ENCODE data around the gene GRID2. TPM values are rescaled to one million over a fixed set of nuclear protein-coding genes. Genes with fewer than 3 reads are reported as not detected.

GRID2 gene
- total and polyA plus RNA-seq, 2 experiments from 2014 or later, result 0.12 TPM; not detected in 1

DNA sequence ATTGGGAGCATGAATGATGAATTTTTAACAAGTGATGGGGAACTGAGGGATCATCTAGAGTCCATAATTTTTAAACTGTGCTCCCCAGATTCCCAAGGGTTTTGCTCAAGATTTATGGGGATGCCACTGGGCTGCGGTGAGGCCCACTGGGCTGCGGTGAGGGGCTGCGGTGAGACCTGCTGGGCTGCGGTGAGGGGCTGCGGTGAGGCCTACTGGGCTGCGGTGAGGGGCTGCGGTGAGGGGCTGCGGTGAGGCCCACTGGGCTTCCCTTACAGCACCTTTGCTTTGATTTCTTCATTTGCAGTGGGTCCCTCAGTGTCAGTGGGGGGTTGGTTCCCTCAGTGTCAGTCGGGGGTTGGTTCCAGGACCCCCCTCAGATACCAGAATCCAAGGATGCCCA, 1477.4 kb downstream of the GRID2 start:
- no peaks in the 10 kb centered on the region for H3K36me3 ChIP-seq
- no peak overlapping the region for H3K4me3 ChIP-seq
- no peaks in the 10 kb centered on the region for H3K27me3 ChIP-seq
- no peak for DNase-seq (ENCODE audit: low read depth in 1 of 2, low spot score in 1 of 2)
- H3K27ac ChIP-seq, result no peak overlapping the region
- no peak for TF ChIP-seq CTCF (IDR thresholded peaks at IDR 0.05; ENCODE audit: low read depth, low read length)
- H3K4me1 ChIP-seq (ENCODE audit: low read depth), result no peaks in the 10 kb centered on the region
- no peaks in the 10 kb centered on the region for H3K9me3 ChIP-seq (ENCODE audit: low read depth)

DNA sequence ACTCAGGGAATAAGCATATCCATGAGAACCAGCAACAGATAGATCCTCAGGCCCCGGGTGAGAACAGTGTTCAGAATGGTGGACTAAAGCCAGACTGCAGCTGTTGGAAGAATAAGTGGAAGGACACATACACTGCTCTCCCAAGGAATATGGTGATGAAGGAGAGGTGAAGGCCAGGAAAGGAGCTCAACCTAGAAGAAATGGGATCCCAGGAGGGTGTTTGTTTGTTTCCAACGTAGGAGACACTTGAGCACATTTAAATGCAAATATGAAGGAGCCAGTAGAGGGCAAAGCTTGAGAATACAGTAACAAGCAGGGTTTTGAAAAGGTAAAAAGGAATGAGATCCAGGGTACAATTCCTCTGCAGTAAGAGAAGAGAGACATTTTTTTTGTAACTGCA, 1482.4 kb downstream of the GRID2 start:
- TF ChIP-seq CTCF (IDR thresholded peaks at IDR 0.05; ENCODE audit: low read depth, low read length), result no peak
- Histone ChIP-seq H3K27ac (no peak overlapping the region), H3K4me1 (ENCODE audit: low read depth) (no peaks in the 10 kb centered on the region), H3K4me3 (no peak overlapping the region), H3K9me3 (ENCODE audit: low read depth) (no peaks in the 10 kb centered on the region), H3K36me3 (no peaks in the 10 kb centered on the region), H3K27me3 (no peaks in the 10 kb centered on the region)
- no peak for DNase-seq (ENCODE audit: low read depth in 1 of 2, low spot score in 1 of 2)

DNA sequence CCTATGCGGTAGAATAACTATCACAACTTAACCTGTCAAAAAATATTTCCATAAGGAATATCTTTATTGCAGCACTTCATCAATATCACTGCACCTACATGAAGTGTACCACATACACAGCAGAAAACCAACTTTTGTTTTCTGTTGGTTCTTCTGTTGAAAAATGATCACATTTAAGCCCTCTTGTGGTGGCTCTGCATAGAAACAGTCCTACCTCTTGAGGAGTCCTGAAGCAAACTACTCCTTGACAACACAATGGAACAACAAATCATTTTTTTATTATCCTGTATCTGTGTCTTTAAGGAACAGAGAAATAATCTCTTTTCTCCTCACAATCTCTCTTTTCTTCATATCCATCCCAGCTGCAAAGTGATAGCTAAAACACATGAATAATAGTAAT, 1484.9 kb downstream of the GRID2 start:
- H3K36me3 ChIP-seq, result no peaks in the 10 kb centered on the region
- H3K27me3 ChIP-seq, result no peaks in the 10 kb centered on the region
- peak; percentile 41 for TF ChIP-seq CTCF (IDR thresholded peaks at IDR 0.05; ENCODE audit: low read depth, low read length)
- DNase-seq (ENCODE audit: low read depth in 1 of 2, low spot score in 1 of 2), result peak; percentile 27 to 42
- no peak overlapping the region for H3K27ac ChIP-seq
- H3K9me3 ChIP-seq (ENCODE audit: low read depth), result no peaks in the 10 kb centered on the region
- H3K4me1 ChIP-seq (ENCODE audit: low read depth), result no peaks in the 10 kb centered on the region
- no peak overlapping the region for H3K4me3 ChIP-seq

DNA sequence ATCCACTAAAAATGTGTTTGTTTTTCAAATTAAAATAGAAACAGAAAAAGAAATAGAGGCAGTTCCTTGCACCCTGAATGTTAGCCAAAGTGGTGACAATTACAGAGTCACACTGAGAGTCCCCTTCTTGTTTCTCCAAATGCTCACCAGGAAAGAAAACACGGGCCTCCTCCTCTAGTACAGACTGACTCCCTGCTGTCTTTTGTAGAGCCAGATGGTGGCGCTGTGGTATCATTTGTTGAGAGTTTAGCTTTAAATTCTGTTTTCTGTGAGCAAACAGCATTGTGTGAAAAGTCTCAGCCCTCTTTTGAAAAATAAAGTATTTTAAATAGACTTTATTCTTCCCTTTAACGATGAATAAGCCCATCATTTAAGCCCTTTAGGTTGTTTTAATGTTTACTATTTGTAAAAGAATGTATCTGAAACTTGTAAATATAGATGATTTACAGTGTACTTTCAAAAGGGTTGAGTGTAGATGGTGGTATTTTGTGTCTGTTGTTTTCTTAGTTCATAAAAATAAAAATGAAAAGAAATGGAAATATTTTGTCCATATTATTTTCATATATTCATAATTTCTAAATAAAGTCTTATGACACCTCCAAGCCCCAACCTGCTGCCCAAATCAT, 1487.9 kb downstream of the GRID2 start:
- no peaks in the 10 kb centered on the region for H3K36me3 ChIP-seq
- DNase-seq (ENCODE audit: low read depth in 1 of 2, low spot score in 1 of 2), result peak; percentile 64 to 84
- no peaks in the 10 kb centered on the region for H3K4me1 ChIP-seq (ENCODE audit: low read depth)
- H3K4me3 ChIP-seq, result no peak overlapping the region
- H3K9me3 ChIP-seq (ENCODE audit: low read depth), result no peaks in the 10 kb centered on the region
- H3K27ac ChIP-seq, result no peak overlapping the region
- H3K27me3 ChIP-seq, result no peaks in the 10 kb centered on the region
- TF ChIP-seq CTCF (IDR thresholded peaks at IDR 0.05; ENCODE audit: low read depth, low read length), result peak; percentile 82

DNA sequence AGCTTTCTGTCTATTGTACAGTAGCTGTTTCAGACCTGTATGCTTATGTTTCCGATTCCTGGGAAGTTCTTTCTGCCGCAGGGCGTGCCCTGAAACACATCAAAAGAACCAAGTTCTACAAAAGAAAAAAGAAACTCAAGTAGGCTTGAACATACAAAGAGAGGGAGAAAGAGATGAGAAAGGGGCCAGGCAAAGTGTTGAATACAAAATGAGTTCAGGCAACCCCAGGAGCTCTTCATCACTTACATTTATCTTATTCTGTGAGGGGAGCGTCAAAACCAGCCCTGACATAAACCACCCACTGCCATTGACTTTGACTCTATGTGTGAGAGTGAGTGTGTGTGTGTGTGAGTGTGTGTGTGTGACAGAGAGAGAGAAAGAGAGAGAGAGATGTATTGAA, 1498.3 kb downstream of the GRID2 start:
- peak in 1 of 2 donors; percentile 16 for DNase-seq (ENCODE audit: low read depth in 1 of 2, low spot score in 1 of 2)
- no peak for TF ChIP-seq CTCF (IDR thresholded peaks at IDR 0.05; ENCODE audit: low read depth, low read length)
- Histone ChIP-seq H3K4me3 (no peak overlapping the region), H3K27me3 (no peaks in the 10 kb centered on the region), H3K9me3 (ENCODE audit: low read depth) (no peaks in the 10 kb centered on the region), H3K27ac (no peak overlapping the region), H3K4me1 (ENCODE audit: low read depth) (no peaks in the 10 kb centered on the region), H3K36me3 (no peaks in the 10 kb centered on the region)

Data from cardiac muscle cell (in vitro differentiated cells and primary cell).